ENCODE measurements around the gene LRCH4.

- TF ChIP-seq CTCF (IDR thresholded peaks at IDR 0.05): no peak
- TF ChIP-seq POLR2A (IDR thresholded peaks at IDR 0.05): no peak
These were observed 10.7 kb downstream of the LRCH4 start for GRCh38 chr7:100575206-100575631.

Data from lower leg skin (tissue), 3 donors.